ENCODE results near the gene LOXL1. TPM values are rescaled to one million over a fixed set of nuclear protein-coding genes. Genes with fewer than 3 reads are reported as not detected.

The LOXL1 gene
- total RNA-seq, 1 experiment from 2014 or later = 249 TPM

GRCh38 chr15:73978896-73979295 is 52.6 kb downstream of the LOXL1 start:
- no peak overlapping the region for H3K4me3 ChIP-seq (ENCODE audit: low read length)
- H3K79me2 ChIP-seq (ENCODE audit: low read length) = no peaks in the 10 kb centered on the region
- no peak for DNase-seq
- no peak for ATAC-seq
- no peaks in the 10 kb centered on the region for H3K36me3 ChIP-seq (ENCODE audit: low read depth, low read length)
- no peaks in the 10 kb centered on the region for H4K20me1 ChIP-seq (ENCODE audit: low read length)
- H3K4me1 ChIP-seq (ENCODE audit: insufficient read depth, low read length) = peaks cover 26% of the 10 kb centered on the region
- H3K9ac ChIP-seq (ENCODE audit: low read length) = no peak overlapping the region
- no peak overlapping the region for H3K27ac ChIP-seq (ENCODE audit: low read length)
- H3K9me3 ChIP-seq (ENCODE audit: low read length) = no peaks in the 10 kb centered on the region
- intact Hi-C loops (cut with micrococcal nuclease) = loop anchor here (10.0 kb wide), 1 partner anchor 326 kb away; no protein-coding TSS in a partner anchor
- H2AFZ ChIP-seq (ENCODE audit: low read length) = no peak overlapping the region
- H3F3A ChIP-seq (ENCODE audit: low read length, unreplicated experiment) = no peaks in the 10 kb centered on the region
- no peak for TF ChIP-seq EZH2 (IDR thresholded peaks at IDR 0.05; ENCODE audit: low read length, unreplicated experiment)
- no peak for TF ChIP-seq EZH2phosphoT487 (IDR thresholded peaks at IDR 0.05; ENCODE audit: borderline replicate concordance, low read length)
- no peak for TF ChIP-seq CTCF (conservative IDR thresholded peaks at IDR 0.05; ENCODE audit: low read depth, low read length)
- CTCF ChIA-PET = no interaction called here
- H3K4me2 ChIP-seq (ENCODE audit: low read length) = no peak overlapping the region
- no TSS peak for BruUV-seq (replicated peaks)
- no peaks in the 10 kb centered on the region for H3K27me3 ChIP-seq (ENCODE audit: low read length)
- POLR2A ChIA-PET (ENCODE audit: unreplicated experiment) = no interaction called here
- no peaks in the 10 kb centered on the region for H3K9me2 ChIP-seq (replicated peaks; ENCODE audit: low read length)

GRCh38 chr15:73979636-73980035 is 53.4 kb downstream of the LOXL1 start:
- CTCF ChIA-PET = no interaction called here
- Histone ChIP-seq H3K36me3 (ENCODE audit: low read depth, low read length) (no peaks in the 10 kb centered on the region), H3K27ac (ENCODE audit: low read length) (no peak overlapping the region), H3K4me1 (ENCODE audit: insufficient read depth, low read length) (peaks cover 26% of the 10 kb centered on the region), H3K9ac (ENCODE audit: low read length) (no peak overlapping the region), H3K9me2 (replicated peaks; ENCODE audit: low read length) (no peaks in the 10 kb centered on the region), H2AFZ (ENCODE audit: low read length) (no peak overlapping the region), H3K9me3 (ENCODE audit: low read length) (no peaks in the 10 kb centered on the region), H4K20me1 (ENCODE audit: low read length) (no peaks in the 10 kb centered on the region), H3F3A (ENCODE audit: low read length, unreplicated experiment) (no peaks in the 10 kb centered on the region), H3K4me3 (ENCODE audit: low read length) (no peak overlapping the region), H3K79me2 (ENCODE audit: low read length) (no peaks in the 10 kb centered on the region), H3K4me2 (ENCODE audit: low read length) (no peak overlapping the region), H3K27me3 (ENCODE audit: low read length) (no peaks in the 10 kb centered on the region)
- TF ChIP-seq EZH2 (IDR thresholded peaks at IDR 0.05; ENCODE audit: low read length, unreplicated experiment) (no peak), EZH2phosphoT487 (IDR thresholded peaks at IDR 0.05; ENCODE audit: borderline replicate concordance, low read length) (no peak), CTCF (conservative IDR thresholded peaks at IDR 0.05; ENCODE audit: low read depth, low read length) (no peak)
- no TSS peak for BruUV-seq (replicated peaks)
- intact Hi-C loops (cut with micrococcal nuclease) = loop anchor here (10.0 kb wide), 1 partner anchor 325 kb away; no protein-coding TSS in a partner anchor
- POLR2A ChIA-PET (ENCODE audit: unreplicated experiment) = no interaction called here
- DNase-seq (no peak), ATAC-seq (no peak)

GRCh38 chr15:73981761-73982221 is 55.5 kb downstream of the LOXL1 start:
- ChIA-PET POLR2A (ENCODE audit: unreplicated experiment) (no interaction called here), CTCF (no interaction called here)
- H3K27ac ChIP-seq (ENCODE audit: low read length) = peak overlapping the region; percentile 86
- H3K4me2 ChIP-seq (ENCODE audit: low read length) = peak overlapping the region; percentile 73
- DNase-seq = no peak
- no peak overlapping the region for H3K4me3 ChIP-seq (ENCODE audit: low read length)
- no peaks in the 10 kb centered on the region for H3K9me2 ChIP-seq (replicated peaks; ENCODE audit: low read length)
- H3K27me3 ChIP-seq (ENCODE audit: low read length) = no peaks in the 10 kb centered on the region
- H3K4me1 ChIP-seq (ENCODE audit: insufficient read depth, low read length) = peaks cover 29% of the 10 kb centered on the region
- ATAC-seq = no peak
- 0 out of 2 replicates have a peak overlapping the region, but pooled peaks have one; percentile 19 for H2AFZ ChIP-seq (ENCODE audit: low read length)
- H3F3A ChIP-seq (ENCODE audit: low read length, unreplicated experiment) = no peaks in the 10 kb centered on the region
- H3K36me3 ChIP-seq (ENCODE audit: low read depth, low read length) = no peaks in the 10 kb centered on the region
- H3K9me3 ChIP-seq (ENCODE audit: low read length) = no peaks in the 10 kb centered on the region
- intact Hi-C loops (cut with micrococcal nuclease) = no loop called here
- H4K20me1 ChIP-seq (ENCODE audit: low read length) = no peaks in the 10 kb centered on the region
- BruUV-seq (replicated peaks) = no TSS peak
- TF ChIP-seq EZH2phosphoT487 (IDR thresholded peaks at IDR 0.05; ENCODE audit: borderline replicate concordance, low read length) (no peak), EZH2 (IDR thresholded peaks at IDR 0.05; ENCODE audit: low read length, unreplicated experiment) (no peak), CTCF (conservative IDR thresholded peaks at IDR 0.05; ENCODE audit: low read depth, low read length) (no peak)
- H3K9ac ChIP-seq (ENCODE audit: low read length) = peak overlapping the region; percentile 38; the same call in 1 of the 2 replicates
- no peaks in the 10 kb centered on the region for H3K79me2 ChIP-seq (ENCODE audit: low read length)

All from PC-3 (cell line).